Activated CD4-positive, alpha-beta T cell treated with anti-CD3 and anti-CD28 coated beads for 24 hours (primary cell): ENCODE results near the gene THSD4.

Experiments used
- DNase-seq, 2 donors: peaks; one replicate each; pipeline ENCODE4 v3.0.0-alpha.2; 2020; ENCODE audit warnings: low read depth in 2 of 2

Gene THSD4

GRCh38 chr15:71586463-71586862 lies 471.2 kb downstream of the THSD4 start:
- DNase-seq: no peak

- no peak for DNase-seq
Observed at GRCh38 chr15:71588746-71589145, 473.5 kb downstream of the THSD4 start.

- no peak for DNase-seq
Observed at GRCh38 chr15:71591057-71591456, 475.8 kb downstream of the THSD4 start.

GRCh38 chr15:71592203-71592602 lies 476.9 kb downstream of the THSD4 start:
- DNase-seq: no peak

GRCh38 chr15:71595846-71596553 lies 480.7 kb downstream of the THSD4 start:
- DNase-seq: no peak

GRCh38 chr15:71596672-71597071 lies 481.4 kb downstream of the THSD4 start:
- DNase-seq: no peak

- no peak for DNase-seq
Observed at GRCh38 chr15:71597126-71597525, 481.9 kb downstream of the THSD4 start.

- DNase-seq: no peak
Observed at GRCh38 chr15:71597637-71598036, 482.4 kb downstream of the THSD4 start.

GRCh38 chr15:71598741-71599140 lies 483.5 kb downstream of the THSD4 start:
- DNase-seq: no peak

- DNase-seq: no peak
Observed at GRCh38 chr15:71599418-71600151, 484.3 kb downstream of the THSD4 start.

- DNase-seq: no peak
Observed at GRCh38 chr15:71600237-71600636, 485.0 kb downstream of the THSD4 start.

GRCh38 chr15:71601038-71601834 lies 486.0 kb downstream of the THSD4 start:
- DNase-seq: no peak

GRCh38 chr15:71603379-71603778 lies 488.1 kb downstream of the THSD4 start:
- DNase-seq: no peak

GRCh38 chr15:71607383-71607782 lies 492.1 kb downstream of the THSD4 start:
- no peak for DNase-seq

GRCh38 chr15:71610728-71611552 lies 495.7 kb downstream of the THSD4 start:
- DNase-seq: no peak

- DNase-seq: no peak
Observed at GRCh38 chr15:71611553-71612396, 496.5 kb downstream of the THSD4 start.

GRCh38 chr15:71612397-71612722 lies 497.1 kb downstream of the THSD4 start:
- no peak for DNase-seq

GRCh38 chr15:71612869-71613268 lies 497.6 kb downstream of the THSD4 start:
- no peak for DNase-seq

- DNase-seq: no peak
Observed at GRCh38 chr15:71623111-71623510, 507.8 kb downstream of the THSD4 start.

GRCh38 chr15:71626596-71627088 lies 511.4 kb downstream of the THSD4 start:
- DNase-seq: no peak

GRCh38 chr15:71627188-71627587 lies 511.9 kb downstream of the THSD4 start:
- DNase-seq: no peak
